ENCODE data around the gene SVEP1.

GRCh38 chr9:110443866-110444220 lies 135.7 kb downstream of the SVEP1 start:
- no peak for TF ChIP-seq CTCF (IDR thresholded peaks at IDR 0.05)
- no peak for TF ChIP-seq POLR2A (IDR thresholded peaks at IDR 0.05)

All from Peyer's patch (tissue), 4 donors.